ENCODE results near the gene TSPAN14.
"Not testable (repeated sequence)": the region's sequence is repeated elsewhere in the genome, so short reads cannot be mapped to it uniquely, and the experiment has no call there.

TSPAN14 gene

GRCh38 chr10:80526218-80526617, 72.1 kb downstream of the TSPAN14 start:
- DNase-seq (ENCODE audit: low read depth), result no peak

DNA sequence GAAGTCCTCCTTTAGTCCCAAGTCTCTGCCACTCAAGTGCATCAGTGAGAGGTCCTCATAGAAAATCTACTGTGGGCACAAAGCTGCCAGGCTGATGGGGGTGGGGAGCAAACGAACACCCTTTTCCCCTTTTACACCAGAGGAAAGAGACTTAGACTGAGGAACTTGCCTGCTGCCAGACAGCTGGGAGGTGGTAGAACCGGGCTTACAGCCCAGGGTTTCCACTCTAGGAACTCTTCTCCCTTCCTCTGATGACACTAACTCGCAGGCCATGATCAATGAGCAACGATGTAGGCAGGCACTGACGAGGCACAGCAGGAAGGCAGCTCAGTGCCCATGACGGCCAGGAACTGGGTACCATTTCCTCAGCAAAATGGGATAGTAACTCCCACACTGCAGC, 72.6 kb downstream of the TSPAN14 start:
- no peak for DNase-seq (ENCODE audit: low read depth)

DNA sequence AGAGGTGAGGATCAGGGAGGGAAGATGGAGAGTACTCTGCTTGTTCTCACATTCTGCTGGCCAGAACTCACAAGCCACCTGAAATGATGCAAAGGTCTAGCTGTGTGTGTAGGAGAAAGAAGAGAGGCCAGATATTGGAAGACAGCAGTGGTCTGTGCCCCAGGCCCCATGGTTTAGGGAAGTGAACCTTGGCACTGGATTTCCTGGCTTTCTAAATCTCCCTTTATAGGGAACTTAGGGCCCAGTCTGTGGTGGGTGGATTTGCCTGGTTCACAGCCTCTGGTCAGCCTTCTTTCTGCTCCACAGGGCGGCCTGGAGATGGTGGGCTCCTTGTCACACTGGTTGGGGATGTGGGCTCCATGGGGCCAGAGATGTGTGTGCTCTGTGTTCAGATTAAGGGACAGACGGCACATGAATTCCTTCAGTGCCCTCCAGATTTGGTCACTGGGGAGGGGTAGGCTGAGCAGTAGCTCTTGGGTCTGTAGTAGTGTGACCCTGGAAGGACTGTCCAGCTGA, 74.1 kb downstream of the TSPAN14 start:
- DNase-seq (ENCODE audit: low read depth), result no peak

DNA sequence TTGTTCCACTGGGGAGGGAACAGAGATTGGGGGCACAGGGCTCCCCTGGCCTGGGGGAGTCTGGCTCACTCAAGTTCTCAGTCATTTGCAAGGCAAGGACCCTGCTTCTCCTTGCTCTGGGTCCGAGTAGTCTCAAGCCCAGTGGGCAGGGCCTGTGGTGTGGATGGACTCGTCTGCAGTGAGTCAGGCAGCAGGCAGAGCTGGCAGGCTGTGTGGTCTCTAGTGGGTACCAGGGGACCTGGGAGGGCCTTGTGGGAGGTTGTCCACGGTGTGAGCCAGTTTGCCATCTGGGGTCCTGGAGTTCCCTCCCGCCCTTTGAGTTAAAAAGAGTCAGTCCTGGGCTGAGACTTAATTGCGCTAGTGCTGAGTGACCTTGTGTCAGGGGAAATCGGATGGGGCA, 74.8 kb downstream of the TSPAN14 start:
- DNase-seq (ENCODE audit: low read depth), result no peak

- DNase-seq (ENCODE audit: low read depth), result no peak
These were observed 75.5 kb downstream of the TSPAN14 start for GRCh38 chr10:80529604-80530003.

GRCh38 chr10:80530251-80530650, 76.1 kb downstream of the TSPAN14 start:
- DNase-seq (ENCODE audit: low read depth), result no peak

GRCh38 chr10:80530816-80531215, 76.7 kb downstream of the TSPAN14 start:
- DNase-seq (ENCODE audit: low read depth), result no peak

- DNase-seq (ENCODE audit: low read depth), result no peak
These were observed 78.5 kb downstream of the TSPAN14 start for GRCh38 chr10:80532571-80532970.

DNA sequence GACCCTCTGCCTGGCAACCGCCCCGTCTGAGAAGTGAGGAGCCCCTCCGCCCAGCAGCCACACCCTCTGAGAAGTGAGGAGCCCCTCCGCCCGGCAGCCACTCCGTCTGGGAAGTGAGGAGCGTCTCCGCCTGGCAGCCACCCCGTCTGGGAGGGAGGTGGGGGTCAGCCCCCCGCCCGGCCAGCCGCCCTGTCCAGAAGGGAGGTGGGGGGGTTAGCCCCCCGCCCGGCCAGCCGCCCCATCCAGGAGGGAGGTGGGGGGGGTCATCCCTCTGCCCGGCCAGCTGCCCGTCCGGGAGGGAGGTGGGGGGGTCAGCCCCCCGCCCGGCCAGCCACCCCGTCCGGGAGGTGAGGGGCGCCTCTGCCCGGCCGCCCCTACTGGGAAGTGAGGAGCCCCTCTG, 79.9 kb downstream of the TSPAN14 start:
- DNase-seq (ENCODE audit: low read depth), result not testable (repeated sequence)

GRCh38 chr10:80534646-80535045, 80.5 kb downstream of the TSPAN14 start:
- not testable (repeated sequence) for DNase-seq (ENCODE audit: low read depth)

- no peak for DNase-seq (ENCODE audit: low read depth)
These were observed 81.7 kb downstream of the TSPAN14 start for GRCh38 chr10:80535671-80536360.

GRCh38 chr10:80536361-80536835, 82.3 kb downstream of the TSPAN14 start:
- no peak for DNase-seq (ENCODE audit: low read depth)

DNA sequence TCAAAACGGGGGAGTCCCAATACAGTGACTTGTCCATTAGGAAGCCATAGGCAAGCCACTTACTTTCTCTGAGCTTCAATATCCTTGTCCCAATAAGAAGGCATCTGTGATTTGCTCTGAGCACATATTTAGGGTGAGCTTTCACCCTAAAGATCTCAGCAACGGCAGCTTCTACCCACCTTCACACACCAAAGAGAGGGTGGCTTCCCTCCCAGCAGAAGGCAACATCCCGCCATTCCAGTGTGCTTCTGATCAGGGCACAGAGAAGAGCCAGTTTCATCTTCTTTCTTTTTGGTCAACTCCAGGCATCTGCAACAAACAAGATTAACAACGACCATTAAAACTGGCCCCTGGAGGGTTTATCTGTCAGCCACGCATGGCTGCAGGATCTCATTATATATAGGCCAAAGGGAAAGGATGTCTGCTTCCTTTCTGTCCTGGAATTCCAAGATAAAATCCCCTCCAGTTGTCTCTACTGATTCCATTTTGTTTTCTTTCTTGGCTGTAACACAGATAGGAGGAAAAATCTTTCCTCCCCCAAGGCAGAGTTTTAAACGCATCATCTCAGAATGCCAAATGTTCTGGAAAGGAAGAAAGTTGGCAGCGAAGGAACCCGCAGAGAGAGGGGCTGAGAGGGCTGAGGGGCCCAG, 83.1 kb downstream of the TSPAN14 start:
- DNase-seq (ENCODE audit: low read depth), result no peak

- DNase-seq (ENCODE audit: low read depth), result no peak
These were observed 83.8 kb downstream of the TSPAN14 start, which contains the start of gene SH2D4B for GRCh38 chr10:80537736-80538480. Gene SH2D4B (plus strand): TSS chr10:80537902. CDS start chr10:80538332, 430 bp downstream.

- no peak for DNase-seq (ENCODE audit: low read depth)
These were observed 84.5 kb downstream of the TSPAN14 start for GRCh38 chr10:80538481-80539185.

DNA sequence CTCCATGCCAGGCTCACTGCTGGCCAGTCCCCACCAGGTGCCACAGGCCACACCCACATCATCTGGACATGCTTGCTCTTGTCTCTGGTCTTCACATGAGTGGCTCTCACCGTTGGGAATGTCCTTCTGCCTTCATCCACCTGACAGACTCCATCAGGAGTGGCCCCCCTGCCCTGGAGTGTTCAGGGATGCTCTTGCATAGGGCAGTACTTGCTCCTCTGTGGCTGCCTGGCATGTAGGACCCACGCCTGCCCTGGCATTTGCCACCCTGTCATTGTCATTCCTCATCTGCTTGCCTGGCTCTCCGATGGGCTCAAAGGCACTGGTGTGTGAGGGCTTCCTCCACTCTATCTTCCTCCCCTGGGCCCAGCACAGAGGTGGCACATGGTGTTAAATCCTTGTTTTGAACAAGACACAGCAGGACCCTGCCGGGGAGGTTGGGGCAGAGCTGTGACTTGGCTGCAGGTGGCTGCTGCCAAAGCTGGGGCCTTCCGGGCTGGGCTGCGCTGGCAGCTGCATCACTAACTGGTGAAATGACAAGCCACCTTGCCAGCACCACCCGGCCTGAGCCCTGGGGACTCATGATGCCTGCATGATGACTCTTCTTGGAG, 85.4 kb downstream of the TSPAN14 start:
- no peak for DNase-seq (ENCODE audit: low read depth)

GRCh38 chr10:80540136-80540535, 86.0 kb downstream of the TSPAN14 start:
- DNase-seq (ENCODE audit: low read depth), result no peak

DNA sequence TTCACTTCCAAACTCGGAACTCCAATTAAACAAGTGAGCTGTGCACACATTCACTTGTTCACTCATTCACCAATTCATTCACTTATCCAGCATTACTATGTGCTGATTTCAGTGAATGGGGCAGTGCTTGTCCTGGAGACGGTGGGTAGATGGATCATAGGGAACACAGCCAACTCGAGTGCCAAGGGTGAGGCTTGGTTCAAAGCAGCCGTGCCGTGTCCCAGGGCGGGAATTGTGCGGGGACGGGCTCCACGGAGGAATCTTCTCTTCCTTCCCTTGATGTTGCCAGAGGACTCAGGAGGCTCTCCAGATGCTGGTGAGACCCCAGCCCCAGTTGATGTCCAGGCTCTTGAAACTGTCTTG, 86.5 kb downstream of the TSPAN14 start:
- no peak for DNase-seq (ENCODE audit: low read depth)

GRCh38 chr10:80540981-80541750, 87.1 kb downstream of the TSPAN14 start:
- DNase-seq (ENCODE audit: low read depth), result no peak

GRCh38 chr10:80542053-80542452, 87.9 kb downstream of the TSPAN14 start:
- DNase-seq (ENCODE audit: low read depth), result no peak

Measured in GM04503 (cell line).